HepG2 (cell line): ENCODE results near the gene NUFIP2. TPM values are rescaled to one million over a fixed set of nuclear protein-coding genes. Genes with fewer than 3 reads are reported as not detected.

Experiments used
- ATAC-seq: fragments of 200-7000 bp; cut with Tn5 transposase; 3 replicates; pipeline ENCODE4 v1.9.1; 2020; ENCODE audit warnings: mild to moderate bottlenecking, moderate library complexity
- BruUV-seq: library from RNA; stranded (reverse); fragments of 400-500 nt; replicated peaks from 2 replicates; lab custom pipeline; 2021; lab: Mats Ljungman, UMichigan
- CTCF ChIA-PET: fragments of 300-600 bp; formaldehyde crosslinking; extraction: SDS; loops from one replicate; lab custom pipeline; 2021; ENCODE audit warnings: low total read pairs, inconsistent platforms, low intra/inter-chr PET ratio; lab: Yijun Ruan, JAX
- POLR2A ChIA-PET: fragments of 350-600 bp; sonication (Branson Sonifier 250); formaldehyde crosslinking; loops from one replicate; lab custom pipeline; 2020; ENCODE audit warnings: antibody characterized with exemption, inconsistent platforms; lab: Yijun Ruan, JAX
- DNase-seq: peaks from one replicate; pipeline ENCODE4 v3.0.0-alpha.2; 2015; ENCODE audit warnings: low spot score
- FAIRE-seq: peaks from 3 replicates; lab custom pipeline; 2011; peaks lifted over from hg19 to GRCh38; lab: Jason Lieb, UNC
- H2AFZ ChIP-seq: one replicate; pipeline ENCODE4 v1.6.1; 2011; ENCODE audit warnings: low read length, inconsistent platforms
- H3K27ac ChIP-seq: fragments of 300-600 bp; 3 replicates; pipeline ENCODE4 v1.8.0; 2011; ENCODE audit warnings: mixed run types, mild to moderate bottlenecking, mixed read lengths, low read length, inconsistent platforms; ENCODE audit not compliant: insufficient read depth; ENCODE audit errors: extremely low read length
- H3K27me3 ChIP-seq, 2 experiments: fragments of 200-600 bp in 1 of 2; 2 replicates in 1 of 2; 3 replicates in 1 of 2; pipeline versions ENCODE4 v1.6.0 to v1.8.0; 2011; ENCODE audit warnings: low read length in 2 of 2, mild to moderate bottlenecking in 2 of 2, moderate library complexity in 2 of 2, inconsistent platforms in 1 of 2; ENCODE audit not compliant: insufficient read depth in 2 of 2, control insufficient read depth in 1 of 2
- H3K36me3 ChIP-seq, 2 experiments: fragments of 200-600 bp in 1 of 2; replicated peaks in 1 of 2; 2 replicates in 1 of 2; 3 replicates in 1 of 2; pipeline versions ENCODE4 v1.5.1 to v1.8.0; 2011; ENCODE audit warnings: low read length in 2 of 2, inconsistent platforms in 1 of 2; ENCODE audit not compliant: insufficient read depth in 2 of 2, control insufficient read depth in 1 of 2
- H3K4me1 ChIP-seq: 2 replicates; pipeline ENCODE4 v1.5.1; 2012; ENCODE audit warnings: low read length, inconsistent platforms; ENCODE audit not compliant: insufficient read depth
- H3K4me2 ChIP-seq: 2 replicates; pipeline ENCODE4 v1.6.0; 2011; ENCODE audit warnings: low read depth, low read length, inconsistent platforms
- H3K4me3 ChIP-seq, 3 experiments: fragments of 200-600 bp in 1 of 3; sonication (generic), shearing (Covaris generic) in 1 of 3; replicated peaks in 1 of 3; 2 replicates each; pipeline ENCODE4 v1.5.1; 2011 to 2016; ENCODE audit warnings: low read length in 3 of 3, inconsistent platforms in 2 of 3, low read depth in 2 of 3, mild to moderate bottlenecking in 2 of 3, control low read depth in 1 of 3, mixed read lengths in 1 of 3; ENCODE audit not compliant: insufficient read depth in 1 of 3
- H3K79me2 ChIP-seq: one replicate; pipeline ENCODE4 v1.6.1; 2011; ENCODE audit warnings: low read length, inconsistent platforms; ENCODE audit not compliant: insufficient read depth
- H3K9ac ChIP-seq: 2 replicates; pipeline ENCODE4 v1.6.0; 2011; ENCODE audit warnings: mild to moderate bottlenecking, low read depth, low read length, inconsistent platforms; ENCODE audit not compliant: insufficient read depth
- H3K9me3 ChIP-seq: 2 replicates; pipeline ENCODE4 v1.5.1; 2012; ENCODE audit warnings: mild to moderate bottlenecking, low read length
- H4K20me1 ChIP-seq: 2 replicates; pipeline ENCODE4 v1.6.0; 2011; ENCODE audit warnings: inconsistent platforms, mild to moderate bottlenecking, low read length, moderate library complexity; ENCODE audit not compliant: insufficient read depth
- BRD4 ChIP-seq: sonication (generic); formaldehyde crosslinking; IDR thresholded peaks from 2 replicates; pipeline ENCODE4 v1.4.0; 2020; ENCODE audit warnings: missing genetic modification reagents
- GPN1 ChIP-seq: sonication (generic); formaldehyde crosslinking; IDR thresholded peaks from 2 replicates; pipeline ENCODE4 v1.5.1; 2020; ENCODE audit warnings: missing genetic modification reagents, borderline replicate concordance
- HES4 ChIP-seq: sonication (generic); formaldehyde crosslinking; IDR thresholded peaks from 2 replicates; pipeline ENCODE4 v1.9.0; 2021; ENCODE audit warnings: mild to moderate bottlenecking, missing genetic modification reagents, borderline replicate concordance
- JUNB ChIP-seq: sonication (generic); formaldehyde crosslinking; IDR thresholded peaks from 2 replicates; pipeline ENCODE4 v1.8.0; 2022; ENCODE audit warnings: missing genetic modification reagents, mild to moderate bottlenecking, borderline replicate concordance
- KLF11 ChIP-seq: IDR thresholded peaks from 2 replicates; pipeline ENCODE4 v1.6.1; 2016; ENCODE audit warnings: missing compliant biosample characterization
- NFIB ChIP-seq: sonication (generic); formaldehyde crosslinking; IDR thresholded peaks from 2 replicates; pipeline ENCODE4 v1.9.0; 2021; ENCODE audit warnings: missing genetic modification reagents, mild to moderate bottlenecking, borderline replicate concordance
- NFRKB ChIP-seq: fragments of 450-650 bp; IDR thresholded peaks from 2 replicates; pipeline ENCODE4 v1.6.1; 2017
- NR2C2 ChIP-seq: sonication (generic); formaldehyde crosslinking; IDR thresholded peaks from 2 replicates; pipeline ENCODE4 v1.4.0; 2020; ENCODE audit warnings: missing genetic modification reagents, mild to moderate bottlenecking, moderate library complexity, borderline replicate concordance
- PCBP2 ChIP-seq: fragments of 200-400 bp; formaldehyde crosslinking; optimal IDR thresholded peaks from 2 replicates; pipeline ENCODE3; 2018; ENCODE audit warnings: low read length, low read depth; ENCODE audit not compliant: poor library complexity, severe bottlenecking
- PLRG1 ChIP-seq: fragments of 450-650 bp; conservative IDR thresholded peaks from 2 replicates; pipeline ENCODE4 v1.6.1; 2016
- PTBP1 ChIP-seq: fragments of 200-400 bp; formaldehyde crosslinking; IDR thresholded peaks from 2 replicates; pipeline ENCODE4 v1.6.1; 2018; ENCODE audit warnings: low read length, low read depth; ENCODE audit not compliant: poor library complexity, severe bottlenecking
- ZBTB21 ChIP-seq: sonication (generic); formaldehyde crosslinking; IDR thresholded peaks from 2 replicates; pipeline ENCODE4 v1.4.0; 2020; ENCODE audit warnings: missing genetic modification reagents
- ZNF432 ChIP-seq: sonication (generic); formaldehyde crosslinking; IDR thresholded peaks from 2 replicates; pipeline ENCODE4 v1.5.0; 2020; ENCODE audit warnings: missing genetic modification reagents, mild to moderate bottlenecking, borderline replicate concordance
- ZNF670 ChIP-seq: sonication (generic); formaldehyde crosslinking; IDR thresholded peaks from 2 replicates; pipeline ENCODE4 v1.8.0; 2022; ENCODE audit warnings: mild to moderate bottlenecking, missing genetic modification reagents, borderline replicate concordance
- ZNF720 ChIP-seq: sonication (generic); formaldehyde crosslinking; IDR thresholded peaks from 2 replicates; pipeline ENCODE4 v1.4.0; 2020; ENCODE audit warnings: missing genetic modification reagents
- ZNF772 ChIP-seq: sonication (generic); formaldehyde crosslinking; IDR thresholded peaks from 2 replicates; pipeline ENCODE4 v1.5.0; 2020; ENCODE audit warnings: mild to moderate bottlenecking, missing genetic modification reagents
- WGBS: methylation state at CpG from one replicate; pipeline ENCODE4 v1.1.6; 2017; ENCODE audit warnings: low lambda C conversion rate; 5-methylcytosine and 5-hydroxymethylcytosine counted together
- in situ Hi-C: cut with HindIII; loops from 2 replicates; pipeline ENCODE4 v1.10.0; 2017; ENCODE audit warnings: low pct_unique_long_range_greater_than_20kb; ENCODE audit not compliant: extremely low pct_ligation_motif_present
- intact Hi-C: fragments of 100-400 bp; cut with micrococcal nuclease; formaldehyde crosslinking; loops from one replicate; pipeline ENCODE4 v1.10.0; 2022; ENCODE audit not compliant: unreplicated experiment
- polyA plus RNA-seq, 8 experiments: library from polyadenylated mRNA; depleted of rRNA in 3 of 8; stranded (reverse) in 7 of 8; unstranded in 1 of 8; fragments of >200 nt; fragmentation: Illumina TruSeq in 4 of 8; extraction: Trizol in 4 of 8; gene quantifications; 2 replicates each; pipeline versions ENCODE4 v1.2.1 to v1.2.3, GENCODE V29; 2011 to 2016; ENCODE audit warnings: low read depth in 4 of 8, missing spikeins in 1 of 8, mixed read lengths in 1 of 8; ENCODE audit not compliant: insufficient read depth in 1 of 8
- total RNA-seq, 5 experiments: library from RNA; depleted of rRNA; stranded (reverse); fragments of >200 nt; fragmentation: Illumina TruSeq; extraction: Trizol; gene quantifications; 2 replicates each; pipeline ENCODE4 v1.2.3, GENCODE V29; 2016; ENCODE audit warnings: low read depth in 1 of 5
- TF ChIP-seq, protein P1 (sequence below): sonication (generic); formaldehyde crosslinking; conservative IDR thresholded peaks from 2 replicates; pipeline ENCODE4 v1.8.1; 2023; ENCODE audit warnings: missing genetic modification reagents
- TF ChIP-seq, protein P2 (sequence below): sonication (generic); formaldehyde crosslinking; IDR thresholded peaks from 2 replicates; pipeline ENCODE4 v1.5.0; 2020; ENCODE audit warnings: mild to moderate bottlenecking, missing genetic modification reagents
- TF ChIP-seq, protein P3 (sequence below): sonication (generic); IDR thresholded peaks from 2 replicates; pipeline ENCODE4 v1.6.1; 2016; ENCODE audit warnings: low read depth, borderline replicate concordance
- TF ChIP-seq, protein P4 (sequence below): sonication (generic); formaldehyde crosslinking; IDR thresholded peaks from 2 replicates; pipeline ENCODE4 v1.8.1; 2023; ENCODE audit warnings: mild to moderate bottlenecking, missing genetic modification reagents, borderline replicate concordance

Gene NUFIP2
- total and polyA plus RNA-seq, 2 of the 13 experiments (the other 11 are each of a cell fraction or from before 2014, with no cell fraction given): 10.3 to 30.8 TPM

DNA sequence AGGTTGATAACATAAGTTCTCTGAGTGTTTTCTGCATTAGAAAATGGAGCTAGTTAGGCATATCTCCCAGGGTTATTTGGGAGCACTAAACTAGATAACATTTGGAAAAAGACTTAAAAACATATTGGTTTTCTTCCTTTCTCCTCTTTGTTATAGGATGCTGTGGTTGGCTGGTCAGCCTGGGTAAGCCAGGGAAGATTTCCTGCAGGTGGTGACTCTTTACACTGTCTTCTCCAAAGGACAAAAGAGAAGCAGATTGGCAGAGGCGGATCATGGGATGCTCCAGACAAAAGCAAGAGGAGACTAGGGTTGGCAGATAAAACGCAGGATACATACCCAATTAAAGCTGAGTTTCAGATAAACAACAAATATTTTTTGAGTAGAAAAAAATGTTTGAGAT, 53.5 kb downstream of the NUFIP2 start (continued):
- no peak for TF ChIP-seq JUNB (CRISPR knock-in tag)
- no peak for TF ChIP-seq ZNF432 (CRISPR knock-in tag)
- no peak for TF ChIP-seq NFIB (CRISPR knock-in tag)
- TF ChIP-seq PTBP1: no peak
- TF ChIP-seq HES4 (CRISPR knock-in tag): no peak
- TF ChIP-seq, all 625 proteins: peak for 0

DNA sequence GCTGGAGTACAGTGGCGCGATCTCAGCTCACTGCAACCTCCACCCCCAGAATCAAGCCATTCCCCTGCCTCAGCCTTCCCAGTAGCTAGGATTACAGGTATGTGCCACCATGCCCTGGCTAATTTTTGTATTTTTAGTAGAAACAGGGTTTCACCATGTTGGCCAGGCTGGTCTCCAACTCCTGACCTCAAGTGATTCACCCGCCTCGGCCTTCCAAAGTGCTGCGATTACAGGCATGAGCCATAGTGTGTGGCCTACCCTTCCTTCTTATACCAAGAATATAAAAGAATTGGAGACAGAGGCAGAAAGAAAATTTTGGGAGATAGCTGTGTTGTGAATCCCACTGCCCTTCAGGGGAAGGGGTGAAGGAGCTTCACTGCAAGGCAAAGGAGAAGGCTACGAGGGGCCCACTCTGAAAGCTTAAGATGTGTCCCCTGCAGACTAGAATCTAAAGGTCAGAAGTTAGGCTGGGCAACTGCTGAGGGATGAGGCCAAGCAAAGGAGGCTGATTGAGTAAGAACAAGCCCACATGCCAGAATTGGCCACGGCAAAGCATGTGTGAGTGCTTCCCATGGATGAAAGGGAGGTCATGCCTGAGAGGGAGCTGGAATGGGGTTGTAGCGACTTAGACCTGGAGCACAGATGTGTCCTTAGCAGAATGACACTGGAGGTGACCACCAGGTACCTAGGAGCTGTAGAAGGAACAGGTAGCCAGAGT, 55.7 kb downstream of the NUFIP2 start:
- no peak for DNase-seq
- 34% methylated on average over 8 of the region's 8 CpGs for WGBS
- peaks cover 0 to 5% of the 10 kb centered on the region in 2 experiments; a peak in 1 of 5 replicates for H3K27me3 ChIP-seq
- H3K36me3 ChIP-seq: no peaks in the 10 kb centered on the region
- ChIA-PET CTCF (no interaction called here), POLR2A (no interaction called here)
- H3K27ac ChIP-seq: no peak overlapping the region
- H3K79me2 ChIP-seq: no peaks in the 10 kb centered on the region
- in situ Hi-C loops: no loop called here
- H3K9ac ChIP-seq: no peak overlapping the region
- ATAC-seq: no peak; the same call in 2 of the 3 replicates
- no peak overlapping the region for H2AFZ ChIP-seq
- no peak overlapping the region for H3K4me3 ChIP-seq
- no peaks in the 10 kb centered on the region for H4K20me1 ChIP-seq
- H3K9me3 ChIP-seq: no peaks in the 10 kb centered on the region
- intact Hi-C loops: no loop called here
- peaks cover 28% of the 10 kb centered on the region for H3K4me1 ChIP-seq
- no peak for FAIRE-seq
- H3K4me2 ChIP-seq: no peak overlapping the region
- BruUV-seq: no TSS peak
- TF ChIP-seq KLF11 (CRISPR knock-in tag): no peak
- TF ChIP-seq ZBTB21 (CRISPR knock-in tag): no peak
- TF ChIP-seq, protein P1, sequence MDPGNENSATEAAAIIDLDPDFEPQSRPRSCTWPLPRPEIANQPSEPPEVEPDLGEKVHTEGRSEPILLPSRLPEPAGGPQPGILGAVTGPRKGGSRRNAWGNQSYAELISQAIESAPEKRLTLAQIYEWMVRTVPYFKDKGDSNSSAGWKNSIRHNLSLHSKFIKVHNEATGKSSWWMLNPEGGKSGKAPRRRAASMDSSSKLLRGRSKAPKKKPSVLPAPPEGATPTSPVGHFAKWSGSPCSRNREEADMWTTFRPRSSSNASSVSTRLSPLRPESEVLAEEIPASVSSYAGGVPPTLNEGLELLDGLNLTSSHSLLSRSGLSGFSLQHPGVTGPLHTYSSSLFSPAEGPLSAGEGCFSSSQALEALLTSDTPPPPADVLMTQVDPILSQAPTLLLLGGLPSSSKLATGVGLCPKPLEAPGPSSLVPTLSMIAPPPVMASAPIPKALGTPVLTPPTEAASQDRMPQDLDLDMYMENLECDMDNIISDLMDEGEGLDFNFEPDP (CRISPR knock-in tag): no peak
- TF ChIP-seq ZNF772 (CRISPR knock-in tag): no peak
- TF ChIP-seq PCBP2: no peak
- TF ChIP-seq PLRG1: no peak
- TF ChIP-seq, protein P2, sequence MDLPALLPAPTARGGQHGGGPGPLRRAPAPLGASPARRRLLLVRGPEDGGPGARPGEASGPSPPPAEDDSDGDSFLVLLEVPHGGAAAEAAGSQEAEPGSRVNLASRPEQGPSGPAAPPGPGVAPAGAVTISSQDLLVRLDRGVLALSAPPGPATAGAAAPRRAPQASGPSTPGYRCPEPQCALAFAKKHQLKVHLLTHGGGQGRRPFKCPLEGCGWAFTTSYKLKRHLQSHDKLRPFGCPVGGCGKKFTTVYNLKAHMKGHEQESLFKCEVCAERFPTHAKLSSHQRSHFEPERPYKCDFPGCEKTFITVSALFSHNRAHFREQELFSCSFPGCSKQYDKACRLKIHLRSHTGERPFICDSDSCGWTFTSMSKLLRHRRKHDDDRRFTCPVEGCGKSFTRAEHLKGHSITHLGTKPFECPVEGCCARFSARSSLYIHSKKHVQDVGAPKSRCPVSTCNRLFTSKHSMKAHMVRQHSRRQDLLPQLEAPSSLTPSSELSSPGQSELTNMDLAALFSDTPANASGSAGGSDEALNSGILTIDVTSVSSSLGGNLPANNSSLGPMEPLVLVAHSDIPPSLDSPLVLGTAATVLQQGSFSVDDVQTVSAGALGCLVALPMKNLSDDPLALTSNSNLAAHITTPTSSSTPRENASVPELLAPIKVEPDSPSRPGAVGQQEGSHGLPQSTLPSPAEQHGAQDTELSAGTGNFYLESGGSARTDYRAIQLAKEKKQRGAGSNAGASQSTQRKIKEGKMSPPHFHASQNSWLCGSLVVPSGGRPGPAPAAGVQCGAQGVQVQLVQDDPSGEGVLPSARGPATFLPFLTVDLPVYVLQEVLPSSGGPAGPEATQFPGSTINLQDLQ (CRISPR knock-in tag): no peak
- no peak for TF ChIP-seq NFRKB
- TF ChIP-seq, protein P3, sequence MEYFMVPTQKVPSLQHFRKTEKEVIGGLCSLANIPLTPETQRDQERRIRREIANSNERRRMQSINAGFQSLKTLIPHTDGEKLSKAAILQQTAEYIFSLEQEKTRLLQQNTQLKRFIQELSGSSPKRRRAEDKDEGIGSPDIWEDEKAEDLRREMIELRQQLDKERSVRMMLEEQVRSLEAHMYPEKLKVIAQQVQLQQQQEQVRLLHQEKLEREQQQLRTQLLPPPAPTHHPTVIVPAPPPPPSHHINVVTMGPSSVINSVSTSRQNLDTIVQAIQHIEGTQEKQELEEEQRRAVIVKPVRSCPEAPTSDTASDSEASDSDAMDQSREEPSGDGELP: no peak
- no peak for TF ChIP-seq ZNF670
- no peak for TF ChIP-seq ZNF720 (CRISPR knock-in tag)
- TF ChIP-seq NR2C2 (CRISPR knock-in tag): no peak
- TF ChIP-seq, protein P4, sequence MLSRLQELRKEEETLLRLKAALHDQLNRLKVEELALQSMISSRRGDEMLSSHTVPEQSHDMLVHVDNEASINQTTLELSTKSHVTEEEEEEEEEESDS (CRISPR knock-in tag): no peak
- TF ChIP-seq GPN1 (CRISPR knock-in tag): no peak
- TF ChIP-seq BRD4: no peak
